Keratinocyte (primary cell): ENCODE results near the gene KDM2A. TPM values are rescaled to one million over a fixed set of nuclear protein-coding genes. Genes with fewer than 3 reads are reported as not detected.

Source experiments
- DNase-seq: peaks from one replicate; pipeline ENCODE4 v3.0.0-alpha.2; 2011; ENCODE audit warnings: low read depth, missing footprints, low spot score
- FAIRE-seq: peaks from 2 replicates; lab custom pipeline; 2011; peaks lifted over from hg19 to GRCh38; lab: Jason Lieb, UNC
- H2AFZ ChIP-seq: 2 replicates; pipeline ENCODE4 v1.6.0; 2012; ENCODE audit warnings: low read length, control low read depth, inconsistent platforms; ENCODE audit not compliant: control insufficient read depth
- H3K27ac ChIP-seq: 2 replicates; pipeline ENCODE4 v1.5.1; 2011; ENCODE audit warnings: low read length; ENCODE audit not compliant: control insufficient read depth, insufficient read depth
- H3K27me3 ChIP-seq: 3 replicates; pipeline ENCODE4 v1.6.0; 2011; ENCODE audit warnings: low read length; ENCODE audit not compliant: control insufficient read depth, insufficient read depth; ENCODE audit errors: extremely low read depth
- H3K36me3 ChIP-seq, 2 experiments: 2 replicates in 1 of 2; 3 replicates in 1 of 2; pipeline ENCODE4 v1.5.1; 2011; ENCODE audit warnings: low read length in 2 of 2, mild to moderate bottlenecking in 1 of 2; ENCODE audit not compliant: control insufficient read depth in 2 of 2, insufficient read depth in 2 of 2; ENCODE audit errors: extremely low read depth in 1 of 2
- H3K4me1 ChIP-seq: 3 replicates; pipeline ENCODE4 v1.5.1; 2011; ENCODE audit warnings: low read length; ENCODE audit not compliant: control insufficient read depth, insufficient read depth; ENCODE audit errors: extremely low read depth
- H3K4me2 ChIP-seq: 3 replicates; pipeline ENCODE4 v1.6.0; 2011; ENCODE audit warnings: low read depth, low read length; ENCODE audit not compliant: control insufficient read depth, insufficient read depth; ENCODE audit errors: extremely low read depth
- H3K4me3 ChIP-seq, 3 experiments: fragments of 200-600 bp in 1 of 3; sonication (generic) in 1 of 3; 2 replicates in 2 of 3; 3 replicates in 1 of 3; pipeline ENCODE4 v1.5.1; 2011 to 2016; ENCODE audit warnings: low read length in 3 of 3, mild to moderate bottlenecking in 3 of 3, control low read depth in 2 of 3, inconsistent platforms in 1 of 3, low read depth in 1 of 3, mixed read lengths in 1 of 3, mixed run types in 1 of 3, moderate library complexity in 1 of 3; ENCODE audit not compliant: control insufficient read depth in 2 of 3, insufficient read depth in 2 of 3; ENCODE audit errors: extremely low read depth in 1 of 3
- H3K79me2 ChIP-seq: 2 replicates; pipeline ENCODE4 v1.6.0; 2012; ENCODE audit warnings: low read length; ENCODE audit not compliant: control insufficient read depth, insufficient read depth
- H3K9ac ChIP-seq: 3 replicates; pipeline ENCODE4 v1.6.0; 2011; ENCODE audit warnings: low read length; ENCODE audit not compliant: control insufficient read depth, insufficient read depth; ENCODE audit errors: extremely low read depth
- H3K9me1 ChIP-seq: 3 replicates; pipeline ENCODE4 v1.6.0; 2011; ENCODE audit warnings: low read length; ENCODE audit not compliant: control insufficient read depth, insufficient read depth; ENCODE audit errors: extremely low read depth
- H3K9me3 ChIP-seq: 2 replicates; pipeline ENCODE4 v1.5.1; 2012; ENCODE audit warnings: low read depth, low read length; ENCODE audit not compliant: control insufficient read depth
- H4K20me1 ChIP-seq: 3 replicates; pipeline ENCODE4 v1.6.0; 2011; ENCODE audit warnings: low read length; ENCODE audit not compliant: control insufficient read depth, insufficient read depth; ENCODE audit errors: extremely low read depth
- CTCF ChIP-seq, 3 experiments: IDR thresholded peaks in 1 of 3; conservative IDR thresholded peaks in 1 of 3; optimal IDR thresholded peaks in 1 of 3; 2 replicates in 2 of 3; 3 replicates in 1 of 3; pipeline versions ENCODE3 to v1.5.1; 2011; ENCODE audit warnings: low read length in 3 of 3, mild to moderate bottlenecking in 3 of 3, moderate library complexity in 2 of 3, control low read depth in 1 of 3, inconsistent platforms in 1 of 3; ENCODE audit not compliant: insufficient read depth in 2 of 3; ENCODE audit errors: extremely low read depth in 1 of 3
- EZH2 ChIP-seq: IDR thresholded peaks from one replicate; pipeline ENCODE4 v1.6.1; 2012; ENCODE audit warnings: inconsistent platforms, mild to moderate bottlenecking, low read length, moderate library complexity
- dilution Hi-C: fragments of 300-500 bp; cut with MboI; formaldehyde crosslinking; loops from one replicate; pipeline ENCODE4 v1.7.0; 2020; ENCODE audit warnings: low sequenced_read_pairs; ENCODE audit not compliant: extremely low pct_ligation_motif_present
- polyA plus RNA-seq, 5 experiments: library from polyadenylated mRNA; depleted of rRNA in 3 of 5; stranded (reverse) in 3 of 5; stranded (forward) in 1 of 5; unstranded in 1 of 5; fragments of >200 nt; gene quantifications; 1 replicate in 1 of 5; 2 replicates in 3 of 5; 3 replicates in 1 of 5; pipeline versions ENCODE4 v1.2.1 to v1.2.3, GENCODE V29; 2011 to 2012; ENCODE audit warnings: missing spikeins in 2 of 5, low read depth in 1 of 5, low replicate concordance in 1 of 5

Gene KDM2A
- polyA plus RNA-seq, 1 donor (not counting 4 experiments of a cell fraction or from before 2014, with no cell fraction given), result 29.9 TPM

- H3K9me1 ChIP-seq, result no peaks in the 10 kb centered on the region
- H3K9me3 ChIP-seq, result no peaks in the 10 kb centered on the region
- DNase-seq (no peak), FAIRE-seq (no peak)
- no peak overlapping the region for H3K9ac ChIP-seq
- no peak overlapping the region for H3K4me2 ChIP-seq
- peaks cover 14% of the 10 kb centered on the region for H3K79me2 ChIP-seq
- TF ChIP-seq CTCF (optimal IDR thresholded peaks at IDR 0.05 in 1 of 3, IDR thresholded peaks at IDR 0.05 in 1 of 3, conservative IDR thresholded peaks at IDR 0.05 in 1 of 3; ENCODE audit: extremely low read depth in 1 of 3, insufficient read depth in 2 of 3, low read length in 3 of 3), result no peak
- TF ChIP-seq EZH2, result no peak
- H3K27me3 ChIP-seq, result no peaks in the 10 kb centered on the region
- no peak overlapping the region for H3K27ac ChIP-seq
- H3K36me3 ChIP-seq, result peaks cover 40 to 42% of the 10 kb centered on the region in 2 experiments
- no peak overlapping the region for H2AFZ ChIP-seq
- H3K4me1 ChIP-seq, result peaks cover 17% of the 10 kb centered on the region
- no peaks in the 10 kb centered on the region for H4K20me1 ChIP-seq
- H3K4me3 ChIP-seq, result no peak overlapping the region
- dilution Hi-C loops, result no loop called here
These were observed 166.8 kb downstream of the KDM2A start for GRCh38 chr11:67285541-67286498.

- H3K27ac ChIP-seq, result no peak overlapping the region
These were observed 167.7 kb downstream of the KDM2A start for GRCh38 chr11:67286621-67287333.

More at GRCh38 chr11:67286621-67287333, 167.7 kb downstream of the KDM2A start:
- Histone ChIP-seq H2AFZ (no peak overlapping the region), H3K79me2 (peaks cover 22% of the 10 kb centered on the region), H3K27me3 (no peaks in the 10 kb centered on the region), H4K20me1 (no peaks in the 10 kb centered on the region), H3K9ac (no peak overlapping the region), H3K4me3 (no peak overlapping the region), H3K9me1 (no peaks in the 10 kb centered on the region), H3K36me3 (peaks cover 34 to 40% of the 10 kb centered on the region in 2 experiments), H3K4me1 (peaks cover 18% of the 10 kb centered on the region), H3K9me3 (no peaks in the 10 kb centered on the region), H3K4me2 (no peak overlapping the region)
- TF ChIP-seq EZH2 (no peak), CTCF (optimal IDR thresholded peaks at IDR 0.05 in 1 of 3, IDR thresholded peaks at IDR 0.05 in 1 of 3, conservative IDR thresholded peaks at IDR 0.05 in 1 of 3; ENCODE audit: extremely low read depth in 1 of 3, insufficient read depth in 2 of 3, low read length in 3 of 3) (peak; percentile 12 to 22 (median 19))
- no peak for FAIRE-seq
- dilution Hi-C loops, result no loop called here
- no peak for DNase-seq
